A673 (cell line): ENCODE results near the gene KANSL2. TPM values are rescaled to one million over a fixed set of nuclear protein-coding genes. Genes with fewer than 3 reads are reported as not detected.

Experiments
- BruUV-seq: library from RNA; stranded (reverse); fragments of 400-500 nt; replicated peaks from 2 replicates; lab custom pipeline; 2021; lab: Mats Ljungman, UMichigan
- CTCF ChIA-PET: fragments of 300-600 bp; sonication (Branson Sonifier 250); formaldehyde crosslinking; loops from one replicate; lab custom pipeline; 2022; ENCODE audit warnings: antibody characterized with exemption; lab: Charles Lee
- POLR2A ChIA-PET: fragments of 300-600 bp; sonication (Branson Sonifier 250); formaldehyde crosslinking; loops from one replicate; lab custom pipeline; 2022; ENCODE audit warnings: antibody characterized with exemption; ENCODE audit not compliant: low non-redundant PET; lab: Charles Lee
- DNase-seq: peaks from one replicate; pipeline ENCODE4 v3.0.0-alpha.2; 2015; ENCODE audit warnings: low spot score
- H3K27ac ChIP-seq: fragments of 200-600 bp; sonication (generic); 2 replicates; pipeline ENCODE4 v1.5.1; 2016; ENCODE audit warnings: mixed run types, low read depth, mild to moderate bottlenecking, mixed read lengths, antibody characterized with exemption, low read length; ENCODE audit not compliant: poor library complexity, severe bottlenecking
- H3K27me3 ChIP-seq: fragments of 200-600 bp; sonication (generic); replicated peaks from 2 replicates; pipeline ENCODE4 v1.6.1; 2017; ENCODE audit warnings: mixed run types, low read depth, mild to moderate bottlenecking, mixed read lengths, antibody characterized with exemption, low read length; ENCODE audit not compliant: insufficient read depth, poor library complexity
- H3K36me3 ChIP-seq: fragments of 200-600 bp; sonication (generic); 2 replicates; pipeline ENCODE4 v1.6.1; 2016; ENCODE audit warnings: mixed run types, mild to moderate bottlenecking, mixed read lengths, antibody characterized with exemption, low read length; ENCODE audit not compliant: insufficient read depth, poor library complexity, severe bottlenecking
- H3K4me1 ChIP-seq: fragments of 200-600 bp; sonication (generic); 2 replicates; pipeline ENCODE4 v1.6.1; 2017; ENCODE audit warnings: mixed run types, mild to moderate bottlenecking, mixed read lengths, antibody characterized with exemption, low read length; ENCODE audit not compliant: insufficient read depth, poor library complexity, severe bottlenecking
- H3K4me3 ChIP-seq: fragments of 200-600 bp; sonication (generic); 2 replicates; pipeline ENCODE4 v1.5.1; 2016; ENCODE audit warnings: low read depth, mixed run types, mild to moderate bottlenecking, mixed read lengths, low read length; ENCODE audit not compliant: poor library complexity, severe bottlenecking
- H3K9me3 ChIP-seq: fragments of 200-600 bp; sonication (generic); 2 replicates; pipeline ENCODE4 v1.6.1; 2016; ENCODE audit warnings: mixed run types, low read depth, mild to moderate bottlenecking, mixed read lengths, antibody characterized with exemption, low read length; ENCODE audit not compliant: poor library complexity, severe bottlenecking
- CTCF ChIP-seq: fragments of 300-800, 200-600 bp; sonication (generic); conservative IDR thresholded peaks from 2 replicates; pipeline ENCODE4 v1.5.1; 2017; ENCODE audit warnings: low read depth, mild to moderate bottlenecking, antibody characterized with exemption, low read length, moderate library complexity, mixed read lengths
- EZH2 ChIP-seq: fragments of 200-600 bp; sonication (generic); IDR thresholded peaks from 2 replicates; pipeline ENCODE4 v1.6.1; 2017; ENCODE audit warnings: borderline replicate concordance, low read depth, mild to moderate bottlenecking, mixed read lengths, antibody characterized with exemption, low read length; ENCODE audit not compliant: poor library complexity, severe bottlenecking
- intact Hi-C: fragments of 100-400 bp; cut with micrococcal nuclease; formaldehyde crosslinking; loops from one replicate; pipeline ENCODE4 v1.10.0; 2022; ENCODE audit not compliant: unreplicated experiment
- total RNA-seq: library from RNA; stranded (reverse); gene quantifications from 2 replicates; pipeline ENCODE4 v1.2.3, GENCODE V29; 2021

The KANSL2 gene
- total RNA-seq, 1 experiment from 2014 or later, result 51.4 TPM

- no peaks in the 10 kb centered on the region for H3K36me3 ChIP-seq
- intact Hi-C loops, result no loop called here
- H3K27me3 ChIP-seq, result peaks cover 7% of the 10 kb centered on the region
- ChIA-PET CTCF (no interaction called here), POLR2A (no interaction called here)
- BruUV-seq, result no TSS peak
- H3K27ac ChIP-seq, result no peak overlapping the region
- no peak for DNase-seq
- no peak overlapping the region for H3K4me3 ChIP-seq
- no peak for TF ChIP-seq CTCF
- no peaks in the 10 kb centered on the region for H3K4me1 ChIP-seq
- H3K9me3 ChIP-seq, result no peaks in the 10 kb centered on the region
These were observed 51.0 kb downstream of the KANSL2 start for GRCh38 chr12:48631071-48631470.

DNA sequence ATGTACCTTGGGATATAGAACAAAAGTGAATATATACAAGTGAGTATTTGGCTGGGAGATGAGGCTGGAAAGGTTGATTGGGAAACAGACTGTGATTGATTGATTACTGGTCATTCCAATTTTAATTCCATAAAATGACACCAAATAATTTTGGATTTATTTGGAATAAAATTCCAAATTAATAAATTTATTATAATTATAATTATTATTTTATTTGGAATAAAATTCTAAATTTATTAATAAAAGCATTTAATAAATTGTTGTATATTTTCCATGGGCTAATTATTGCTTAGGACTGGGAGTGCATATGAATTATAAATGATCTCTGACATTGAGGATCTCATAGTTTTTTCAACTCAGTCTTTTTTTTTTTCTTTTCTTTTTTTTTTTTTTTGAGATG lies 51.7 kb downstream of the KANSL2 start:
- no peak for TF ChIP-seq EZH2
- TF ChIP-seq CTCF, result no peak
- Histone ChIP-seq H3K9me3 (no peaks in the 10 kb centered on the region), H3K36me3 (no peaks in the 10 kb centered on the region), H3K27me3 (peaks cover 7% of the 10 kb centered on the region), H3K27ac (no peak overlapping the region), H3K4me3 (no peak overlapping the region), H3K4me1 (no peaks in the 10 kb centered on the region)
- BruUV-seq, result no TSS peak
- ChIA-PET CTCF (no interaction called here), POLR2A (no interaction called here)
- intact Hi-C loops, result no loop called here
- DNase-seq, result no peak

DNA sequence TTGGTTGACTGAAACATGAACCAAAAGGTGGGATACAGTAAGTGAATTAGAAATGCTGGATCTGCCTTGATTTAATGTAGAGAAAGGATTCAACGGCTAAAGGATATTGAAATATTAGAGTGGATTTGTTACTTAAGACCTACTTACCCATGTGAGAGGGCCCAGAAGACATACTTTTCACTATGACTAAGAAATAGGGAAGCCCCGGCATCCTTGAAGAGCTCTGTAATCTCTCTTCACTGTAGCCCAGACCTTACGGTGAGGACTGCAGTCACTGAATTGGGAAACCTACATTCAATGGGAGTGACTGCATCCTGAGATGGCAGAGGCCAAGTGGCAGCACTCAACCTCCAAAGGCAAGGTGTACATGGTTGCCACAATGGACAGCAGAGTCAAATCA lies 52.5 kb downstream of the KANSL2 start:
- DNase-seq, result no peak
- Histone ChIP-seq H3K27ac (no peak overlapping the region), H3K4me1 (no peaks in the 10 kb centered on the region), H3K4me3 (no peak overlapping the region), H3K36me3 (no peaks in the 10 kb centered on the region), H3K9me3 (no peaks in the 10 kb centered on the region), H3K27me3 (peaks cover 7% of the 10 kb centered on the region)
- intact Hi-C loops, result loop anchor here (10.0 kb wide), 1 partner anchor 165 kb away; no protein-coding TSS in a partner anchor
- BruUV-seq, result no TSS peak
- TF ChIP-seq CTCF, result no peak
- TF ChIP-seq EZH2, result no peak
- ChIA-PET CTCF (no interaction called here), POLR2A (no interaction called here)
